Measurements from ENCODE around the gene LMO7.
"Not testable (repeated sequence)": the region's sequence is repeated elsewhere in the genome, so short reads cannot be mapped to it uniquely, and the experiment has no call there.

LMO7 gene

GRCh38 chr13:75749407-75749806, 113.3 kb downstream of the LMO7 start:
- DNase-seq = no peak

- DNase-seq = no peak
Measured at GRCh38 chr13:75751350-75751749, 115.2 kb downstream of the LMO7 start.

DNA sequence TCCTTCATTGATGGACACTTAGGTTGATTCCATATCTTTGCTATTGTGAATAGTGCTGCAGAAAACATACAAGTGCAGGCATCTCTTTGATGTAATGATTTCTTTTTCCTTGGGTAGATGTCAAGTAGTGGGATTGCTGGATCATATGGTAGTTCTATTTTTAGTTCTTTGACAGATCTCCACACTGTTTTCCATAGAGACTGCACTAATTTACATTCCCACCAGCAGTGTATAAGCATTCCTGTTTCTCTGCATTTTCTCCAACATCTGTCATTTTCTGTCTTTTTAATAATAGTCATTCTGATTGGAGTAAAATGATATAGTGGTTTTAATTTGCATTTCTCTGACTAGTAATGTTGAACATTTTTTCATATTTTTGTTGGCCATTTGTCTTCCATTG, 116.7 kb downstream of the LMO7 start:
- DNase-seq = no peak

DNA sequence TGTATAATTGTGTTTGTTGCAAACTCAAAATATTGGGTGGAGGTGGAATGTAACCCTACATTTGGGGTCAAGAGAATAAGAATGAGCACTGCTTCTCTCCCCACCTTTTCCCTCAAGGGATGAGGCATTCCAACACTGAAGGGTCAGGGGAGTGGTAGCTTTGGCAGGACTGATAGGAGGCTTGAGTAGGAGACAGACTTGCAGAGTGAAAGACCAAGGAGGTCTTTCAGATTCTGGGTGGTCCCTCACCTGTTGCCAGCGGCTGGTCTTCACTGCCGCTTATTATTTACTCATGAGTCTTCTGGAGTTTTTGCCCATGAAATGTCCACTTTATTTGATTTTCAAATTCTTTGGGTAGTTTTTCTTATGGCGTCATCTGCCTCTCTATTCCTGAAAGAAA, 118.8 kb downstream of the LMO7 start:
- DNase-seq = no peak

DNA sequence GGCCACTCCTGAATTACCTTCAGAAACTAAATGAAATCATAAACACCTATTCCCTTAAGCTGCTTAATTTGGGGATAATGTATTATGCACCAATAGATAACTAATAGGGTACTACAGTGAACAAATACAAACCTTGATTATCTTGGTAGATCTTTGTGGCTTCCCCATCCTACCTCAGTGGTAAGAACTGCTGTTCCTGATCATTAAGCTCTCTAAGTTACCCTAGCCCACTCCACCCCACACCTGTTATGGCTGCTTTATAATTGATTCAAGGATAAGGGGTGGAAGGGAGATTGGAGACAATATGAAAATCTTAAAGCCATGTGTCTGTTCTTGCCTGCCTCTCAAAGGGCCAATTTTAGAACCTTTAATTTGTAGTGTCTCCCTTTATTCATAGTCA, 121.2 kb downstream of the LMO7 start:
- DNase-seq = no peak

DNA sequence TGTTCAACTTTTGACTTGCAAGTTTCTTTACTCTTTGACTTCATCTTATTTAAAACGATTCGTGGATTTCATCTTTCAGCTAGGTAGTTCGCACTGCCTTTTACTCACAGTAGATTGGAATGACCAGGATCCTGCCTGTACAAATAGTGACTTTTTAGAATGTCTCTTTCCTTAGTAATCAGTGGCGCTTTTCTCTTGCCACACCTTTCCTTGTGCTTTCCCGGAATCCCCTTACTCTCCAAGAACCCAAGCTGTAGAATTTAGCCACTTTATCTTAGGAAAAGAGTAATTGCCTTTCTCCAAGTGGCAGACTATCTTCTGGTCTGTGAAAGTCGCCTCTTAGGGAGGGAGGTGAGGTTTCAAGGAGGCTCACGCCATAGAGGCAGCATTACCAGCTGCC, 123.4 kb downstream of the LMO7 start:
- no peak for DNase-seq

- no peak for DNase-seq
Measured at GRCh38 chr13:75760131-75761021, 124.2 kb downstream of the LMO7 start.

- no peak for DNase-seq
Measured at GRCh38 chr13:75761369-75761768, 125.2 kb downstream of the LMO7 start.

DNA sequence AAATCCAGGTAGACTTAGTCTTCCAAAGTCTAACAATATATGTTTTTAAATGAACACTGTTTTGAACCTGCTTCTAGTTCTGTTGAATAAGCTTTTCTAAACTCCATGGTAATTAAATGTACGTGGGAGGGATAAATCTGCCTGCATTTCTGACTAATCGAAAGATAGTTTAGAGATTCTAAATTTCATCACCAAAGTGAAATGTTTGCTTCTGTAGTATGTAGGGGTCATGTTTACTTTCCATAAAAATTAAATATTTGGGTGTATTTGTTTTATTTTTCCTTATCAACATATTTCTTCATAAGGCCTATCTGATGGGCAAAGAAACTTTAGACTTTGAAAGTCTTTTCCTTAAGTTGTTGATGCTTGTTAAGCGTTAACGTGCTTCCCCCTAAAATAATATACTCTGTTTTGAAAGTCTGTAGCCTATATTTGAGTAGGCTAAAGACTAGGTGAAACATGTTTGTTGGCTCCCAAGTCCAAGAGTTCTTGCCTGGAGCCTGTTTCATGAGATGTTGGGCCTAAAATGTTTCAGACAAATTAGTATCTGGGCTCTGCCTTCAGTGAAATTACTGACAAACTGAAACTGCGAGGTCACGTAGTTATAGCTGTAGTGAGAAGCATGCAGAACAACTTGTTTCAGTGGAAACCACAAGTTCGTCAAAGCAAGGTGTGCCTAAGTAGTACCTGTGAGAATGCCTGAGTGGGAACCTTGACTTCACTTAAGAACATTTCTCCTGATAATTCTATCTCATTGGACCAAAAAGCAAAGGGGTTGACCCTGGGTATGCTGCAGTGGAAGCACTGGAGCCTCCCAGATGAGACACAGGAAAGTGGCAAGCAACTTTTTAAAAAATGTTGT, 126.2 kb downstream of the LMO7 start:
- no peak for DNase-seq

- DNase-seq = no peak
Measured at GRCh38 chr13:75762955-75763354, 126.8 kb downstream of the LMO7 start.

DNA sequence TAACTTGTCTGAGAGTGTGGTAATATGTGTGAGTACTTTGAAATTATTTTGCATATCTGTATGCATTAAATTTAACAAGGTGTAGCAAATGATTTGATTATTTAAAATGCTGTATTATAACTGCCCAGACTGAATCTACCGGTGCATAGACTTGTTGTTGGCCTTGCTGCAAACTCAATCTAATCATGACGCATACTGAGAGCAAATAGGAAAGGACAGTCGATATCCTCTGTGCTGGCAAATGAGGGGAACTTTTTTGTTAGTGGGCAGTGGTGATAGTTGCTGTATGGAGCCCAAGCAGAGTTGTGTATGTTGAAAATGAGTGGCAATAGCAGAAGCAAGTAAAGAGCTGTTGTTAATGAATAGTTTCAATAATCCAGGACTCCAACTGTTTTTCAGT, 127.4 kb downstream of the LMO7 start:
- no peak for DNase-seq

DNA sequence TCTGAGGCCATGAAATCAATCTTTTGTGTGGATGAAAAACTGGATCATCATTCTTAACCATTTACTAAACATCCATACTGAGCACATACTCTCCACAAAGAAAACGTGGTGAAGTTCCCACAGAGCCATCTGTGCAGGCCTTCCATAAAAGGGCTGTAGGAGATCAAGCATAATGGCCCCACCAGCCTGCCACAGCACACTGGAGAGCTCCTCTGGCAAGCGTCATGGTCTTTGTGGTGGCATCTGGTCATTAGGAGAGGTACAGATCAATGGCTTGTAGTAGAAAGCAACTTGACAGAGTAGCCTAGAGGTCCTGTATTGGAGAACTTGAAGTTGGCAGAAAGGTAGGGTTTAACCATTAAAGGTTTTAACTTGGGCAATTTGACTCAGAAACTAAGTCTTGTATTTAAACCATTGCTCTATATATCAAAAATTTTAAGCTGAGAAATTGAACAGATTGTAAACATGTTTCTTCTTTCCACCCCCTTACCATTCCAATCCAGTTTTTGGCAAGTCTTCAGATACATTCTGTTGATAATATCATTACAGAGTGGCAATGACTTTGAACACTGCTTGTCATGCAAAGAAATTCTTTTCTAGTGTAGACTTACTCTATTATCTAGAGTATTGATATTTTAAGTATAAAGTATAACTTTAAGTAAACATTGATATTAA, 128.3 kb downstream of the LMO7 start:
- DNase-seq = no peak

- no peak for DNase-seq
Measured at GRCh38 chr13:75764926-75765310, 128.8 kb downstream of the LMO7 start.

- no peak for DNase-seq
Measured at GRCh38 chr13:75766636-75767035, 130.5 kb downstream of the LMO7 start.

GRCh38 chr13:75769141-75769905, 133.2 kb downstream of the LMO7 start:
- no peak for DNase-seq

- DNase-seq = no peak
Measured at GRCh38 chr13:75770164-75770563, 134.0 kb downstream of the LMO7 start.

- DNase-seq = no peak
Measured at GRCh38 chr13:75770592-75771011, 134.5 kb downstream of the LMO7 start.

- no peak for DNase-seq
Measured at GRCh38 chr13:75771226-75771625, 135.1 kb downstream of the LMO7 start.

DNA sequence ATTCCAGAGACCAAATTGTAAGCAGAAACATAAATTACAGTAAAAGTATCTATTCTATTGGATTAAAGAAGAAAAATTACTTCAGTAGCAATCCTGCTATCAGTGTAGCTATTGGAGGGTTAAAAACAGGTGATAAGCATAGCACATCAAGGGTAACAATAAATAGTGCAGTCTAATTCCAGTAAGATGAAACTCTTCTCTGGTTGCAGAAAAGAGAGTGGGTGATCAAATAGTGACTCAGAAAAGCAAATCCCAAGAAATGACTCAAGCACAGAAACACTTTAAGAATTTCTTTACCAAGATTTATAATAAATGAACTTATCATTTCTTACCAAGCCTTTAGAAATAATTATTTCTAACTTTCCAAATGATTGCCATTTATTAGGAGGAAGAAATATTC, 135.7 kb downstream of the LMO7 start:
- no peak for DNase-seq

DNA sequence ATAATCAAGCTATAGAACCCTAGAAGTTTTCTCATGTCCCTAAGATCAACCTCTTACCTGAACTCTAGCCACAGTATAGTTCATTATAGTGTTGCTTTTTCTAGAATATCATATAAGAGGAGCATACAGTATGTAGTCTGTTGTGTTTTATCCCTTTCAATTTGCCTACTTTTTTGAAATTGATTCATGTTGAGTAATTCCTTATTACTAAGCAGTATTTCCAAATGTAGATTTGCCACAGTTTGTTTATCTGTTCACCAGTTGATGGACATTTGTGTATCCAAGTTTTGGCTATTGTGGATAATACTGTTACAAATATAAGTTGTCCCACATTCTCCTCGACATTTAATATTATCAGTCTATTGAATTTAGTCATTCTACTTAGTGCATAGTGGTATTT, 138.0 kb downstream of the LMO7 start:
- no peak for DNase-seq

DNA sequence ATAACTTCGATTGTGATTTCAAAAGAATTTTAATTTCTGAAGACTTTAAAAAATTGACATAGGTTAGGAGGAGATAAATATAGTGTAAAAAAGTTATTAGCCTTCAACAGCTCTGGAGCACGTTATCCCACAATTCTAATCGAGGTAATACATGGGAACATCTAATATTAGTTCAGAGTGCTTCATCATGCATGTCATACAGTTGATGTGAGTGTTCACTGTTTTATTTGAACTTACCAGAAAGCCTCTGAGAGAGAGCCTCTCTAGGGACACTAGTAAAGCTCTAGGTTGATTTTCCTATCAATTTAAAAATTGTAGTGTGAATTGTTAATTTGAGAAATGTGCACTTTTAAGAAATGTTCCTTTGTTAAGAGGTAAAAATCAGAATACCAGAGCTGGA, 140.4 kb downstream of the LMO7 start:
- no peak for DNase-seq

- no peak for DNase-seq
Measured at GRCh38 chr13:75779393-75779792, 143.3 kb downstream of the LMO7 start.

- not testable (repeated sequence) for DNase-seq
Measured at GRCh38 chr13:75780103-75780502, 144.0 kb downstream of the LMO7 start.

All from NK-92 treated with Interleukin-12 subunit alpha and Interleukin-12 subunit beta, amount 100 ng/mL, for 24 hours (cell line).